HG03060 (cell line): ENCODE measurements around the gene JAZF1.

ENCODE experiments used
- ATAC-seq: cut with Tn5 transposase; IDR thresholded peaks from one replicate; pipeline ENCODE4 v1.9.1; 2021; ENCODE audit warnings: low read depth, moderate number of reproducible peaks; ENCODE audit not compliant: unreplicated experiment

Gene JAZF1

DNA sequence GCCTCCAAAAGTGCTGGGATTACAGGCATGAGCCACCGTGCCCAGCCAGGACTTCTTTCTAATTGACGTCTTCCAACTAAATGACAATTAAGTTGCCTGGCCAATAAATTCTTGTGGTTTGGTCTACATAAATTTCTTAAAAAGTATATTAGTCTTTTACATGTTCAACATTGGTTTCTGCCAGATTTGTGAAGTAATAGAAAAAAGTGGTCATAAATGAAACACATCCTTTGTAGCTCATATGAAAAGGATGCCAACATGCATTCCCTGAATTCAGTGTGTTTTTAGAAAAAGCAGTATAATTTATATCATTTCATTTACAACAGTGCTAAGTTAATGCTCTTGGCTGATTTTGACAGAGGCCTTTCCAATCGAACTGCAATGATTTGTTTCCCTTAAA, 225.6 kb downstream of the JAZF1 start:
- ATAC-seq, result no peak

- ATAC-seq, result no peak
Measured at GRCh38 chr7:27953777-27954176, 226.8 kb downstream of the JAZF1 start.

DNA sequence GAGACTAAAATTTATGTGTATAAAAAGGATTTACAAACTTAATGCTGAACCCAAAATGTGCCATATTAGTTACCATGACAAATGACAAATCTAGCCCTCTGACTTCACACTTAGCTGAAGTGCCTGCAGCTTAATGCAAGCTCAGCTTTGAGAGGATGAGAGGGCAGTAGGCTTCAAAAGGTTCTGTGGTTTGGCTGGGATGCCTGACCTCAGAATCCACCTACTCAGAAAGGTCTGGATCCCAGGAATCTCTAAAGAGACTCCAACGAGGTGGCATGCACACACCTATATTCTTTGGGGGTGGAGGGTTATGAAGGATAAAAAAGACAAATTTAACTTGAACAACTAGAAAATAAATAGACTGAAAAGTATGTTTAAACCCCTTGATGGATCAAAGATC, 227.2 kb downstream of the JAZF1 start:
- ATAC-seq, result no peak

- no peak for ATAC-seq
Measured at GRCh38 chr7:27952456-27953285, 227.9 kb downstream of the JAZF1 start.

- no peak for ATAC-seq
Measured at GRCh38 chr7:27950123-27950522, 230.5 kb downstream of the JAZF1 start.

DNA sequence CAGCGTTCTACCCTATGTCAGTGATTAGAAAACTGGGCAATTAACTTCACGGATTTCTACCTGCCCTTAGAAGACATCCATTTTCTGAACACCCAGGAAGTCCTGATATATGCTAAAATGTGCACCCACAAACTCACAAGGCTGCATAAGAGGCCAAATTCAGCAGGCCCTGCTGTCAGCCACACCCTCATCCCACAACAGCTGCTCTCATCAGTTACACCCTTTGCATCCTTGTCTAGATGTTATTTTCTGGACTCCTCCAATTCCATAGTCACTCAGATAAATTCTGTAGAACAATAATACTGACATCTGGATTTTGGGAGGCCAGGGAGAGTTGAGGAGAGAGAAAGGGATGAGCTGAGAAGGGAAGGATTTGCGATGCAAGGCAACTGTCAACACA, 231.7 kb downstream of the JAZF1 start:
- ATAC-seq, result no peak

GRCh38 chr7:27947586-27948278, 232.9 kb downstream of the JAZF1 start:
- ATAC-seq, result no peak

DNA sequence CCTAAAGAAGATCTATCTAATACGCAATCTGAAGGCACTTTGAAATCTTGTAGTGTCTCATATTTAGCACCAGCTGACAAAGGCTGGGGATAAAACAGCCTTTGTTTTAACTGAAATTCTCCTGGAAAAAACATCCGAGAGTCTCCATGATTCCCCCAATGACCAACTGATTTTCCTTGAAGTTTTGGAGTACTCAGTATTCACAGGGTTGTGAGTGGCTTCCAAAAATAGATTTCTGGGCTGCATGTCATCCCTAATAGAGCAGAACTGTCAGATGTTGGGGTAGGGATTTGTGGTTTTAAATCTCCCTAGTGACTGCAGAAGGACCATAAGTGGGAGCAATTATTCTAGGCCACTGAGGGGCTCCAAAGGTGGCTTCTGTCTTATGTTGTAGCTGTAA, 234.2 kb downstream of the JAZF1 start:
- ATAC-seq, result no peak

GRCh38 chr7:27945058-27945795, 235.4 kb downstream of the JAZF1 start:
- no peak for ATAC-seq

DNA sequence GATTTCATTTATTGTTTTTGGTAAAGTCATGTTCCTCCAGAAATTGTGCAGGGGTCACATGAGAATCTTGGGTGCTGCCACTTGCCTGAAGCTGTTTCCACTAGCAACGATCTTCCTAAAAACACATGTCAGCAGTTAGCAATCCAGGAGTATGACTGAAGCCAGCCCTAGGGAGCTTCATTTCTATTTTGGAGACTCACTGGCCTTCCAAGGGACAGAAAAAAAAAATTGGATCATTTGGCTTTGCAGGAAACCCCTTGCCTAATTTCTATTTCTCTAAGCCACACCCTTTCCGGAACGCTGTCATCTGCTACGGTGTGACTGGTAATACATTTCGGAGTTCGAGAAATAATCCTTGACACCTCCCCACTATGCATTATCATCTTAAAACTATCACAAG, 236.0 kb downstream of the JAZF1 start:
- no peak for ATAC-seq

GRCh38 chr7:27943241-27943640, 237.4 kb downstream of the JAZF1 start:
- no peak for ATAC-seq

DNA sequence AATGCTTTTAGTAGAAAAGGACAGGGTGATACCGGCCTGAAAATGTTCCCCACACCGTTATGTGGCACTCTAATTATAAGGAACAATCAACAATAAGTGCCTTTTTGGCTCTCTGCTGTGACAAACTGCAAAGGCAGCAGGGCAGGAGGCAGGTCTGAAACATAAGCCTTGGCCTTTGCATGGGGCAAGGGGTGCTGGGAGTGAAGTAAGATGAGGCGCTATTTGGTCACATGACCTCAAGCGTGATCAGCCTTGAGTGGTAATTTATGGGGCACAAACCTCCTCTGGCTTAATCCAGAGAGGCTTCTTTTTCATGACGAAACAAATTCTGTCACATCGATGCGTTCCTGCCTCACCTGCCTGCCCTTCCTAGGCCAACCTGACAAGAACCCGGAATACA, 237.9 kb downstream of the JAZF1 start:
- ATAC-seq, result no peak

DNA sequence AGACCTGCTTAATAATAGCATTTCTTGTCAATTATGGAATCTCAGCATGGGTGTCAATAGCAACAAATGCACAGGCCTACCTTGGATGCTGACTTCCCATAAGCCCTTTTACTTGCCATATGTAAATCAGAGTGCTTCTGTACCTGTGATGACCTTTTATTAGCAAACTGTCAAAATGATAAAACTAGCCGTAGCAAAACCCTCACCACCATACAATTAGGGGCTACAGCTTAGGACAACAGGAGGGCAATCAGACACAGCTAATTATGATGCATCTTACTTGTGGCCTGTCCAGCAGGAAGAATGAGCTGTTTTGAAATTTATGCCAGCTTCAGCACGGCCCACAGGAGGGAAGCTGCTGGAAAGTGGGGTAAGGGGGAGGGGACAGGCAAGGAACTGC, 239.1 kb downstream of the JAZF1 start:
- ATAC-seq, result no peak

DNA sequence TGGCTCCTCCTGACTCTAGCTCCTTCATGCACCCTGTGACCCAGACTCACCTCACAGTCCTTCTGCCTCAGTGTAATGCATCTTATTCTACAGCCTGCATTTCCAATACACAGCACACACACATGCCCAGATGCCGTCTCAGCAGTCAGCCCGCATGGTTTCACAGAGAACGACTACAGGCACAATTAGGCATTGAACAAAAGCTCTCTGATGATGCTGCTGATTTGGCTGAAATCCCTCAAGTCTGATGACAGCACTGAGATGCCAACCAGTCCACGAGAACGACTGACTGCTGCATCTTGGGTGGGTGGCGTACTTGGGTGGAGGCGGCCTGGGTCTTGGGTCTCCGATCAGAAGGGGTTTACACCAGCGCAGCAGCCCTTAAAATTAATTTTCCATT, 240.3 kb downstream of the JAZF1 start:
- no peak for ATAC-seq

DNA sequence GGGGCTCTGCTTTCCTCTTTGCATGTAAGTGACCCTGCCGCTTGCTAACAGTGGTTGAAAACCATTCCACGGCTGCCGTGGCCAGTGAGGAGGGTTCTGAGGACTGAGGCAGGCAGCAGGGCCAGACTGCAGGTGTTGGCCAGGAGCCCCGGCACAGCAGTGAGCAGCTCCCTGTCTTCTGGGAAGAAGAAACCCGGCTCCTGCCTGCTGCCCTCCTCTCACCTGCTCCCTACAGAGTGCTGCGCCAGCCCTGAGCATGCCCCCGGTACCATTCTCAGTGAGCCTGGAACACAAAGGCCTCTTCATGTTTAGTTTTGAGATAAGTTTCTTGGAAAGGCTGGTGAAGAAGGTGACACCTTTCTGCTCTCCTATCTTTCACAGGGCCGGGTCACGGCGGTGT, 240.7 kb downstream of the JAZF1 start:
- no peak for ATAC-seq

DNA sequence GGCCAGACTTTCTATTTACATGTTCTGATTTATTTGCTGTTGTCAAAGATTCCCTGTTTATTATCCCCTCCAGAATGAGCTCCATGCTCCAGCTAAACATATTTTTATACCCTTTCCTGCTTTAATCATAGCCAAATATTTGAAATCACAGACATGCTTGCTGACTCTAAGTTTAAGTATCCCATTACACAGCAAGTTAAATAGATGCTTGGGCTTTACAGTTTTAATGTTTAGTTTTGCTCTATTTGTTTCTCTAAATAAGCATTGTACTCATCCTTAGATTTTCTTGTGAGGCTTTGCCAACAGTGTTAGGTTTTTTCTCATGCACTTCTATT, 243.9 kb downstream of the JAZF1 start:
- ATAC-seq, result no peak

GRCh38 chr7:27936047-27936767, 244.4 kb downstream of the JAZF1 start:
- no peak for ATAC-seq

DNA sequence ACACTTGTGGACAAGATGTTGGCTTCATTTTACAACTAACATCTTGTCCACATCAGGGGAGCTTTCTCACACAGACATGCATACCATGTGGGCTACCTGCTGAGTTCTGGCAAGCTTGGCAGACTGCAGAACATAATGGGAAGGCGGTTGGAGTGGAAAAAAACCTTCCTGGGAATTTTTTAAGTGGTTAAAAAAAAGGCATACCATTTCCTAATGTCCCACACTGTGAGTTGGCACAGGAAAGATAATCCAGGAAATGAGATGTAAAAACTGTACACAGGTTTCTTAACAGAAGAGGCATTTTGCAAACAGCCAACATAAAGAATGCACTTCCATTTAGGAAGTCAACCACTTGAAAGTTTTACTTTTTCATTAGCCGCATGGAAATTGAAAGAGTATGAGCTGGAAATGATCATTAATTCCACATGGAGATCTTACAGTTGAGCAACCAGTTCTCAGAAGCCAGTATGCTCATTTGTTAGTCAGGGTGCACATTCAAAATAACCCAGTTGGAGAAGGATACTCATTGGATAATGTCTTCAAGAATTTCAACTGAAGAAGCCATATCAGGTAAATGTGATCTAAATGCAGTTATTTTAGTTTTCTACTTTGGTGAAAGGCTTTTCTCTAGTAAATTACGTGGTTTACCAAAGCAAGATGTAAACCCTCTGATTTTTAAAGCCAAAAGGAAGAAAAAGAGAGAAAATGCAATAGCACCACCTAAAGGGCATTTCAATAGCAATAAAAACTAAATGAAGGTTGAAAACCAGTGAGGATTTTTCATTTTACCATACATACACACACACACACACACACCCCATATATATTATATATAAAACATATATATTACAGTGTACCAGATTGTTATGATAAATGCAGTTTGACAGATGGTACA, 246.7 kb downstream of the JAZF1 start:
- no peak for ATAC-seq

- ATAC-seq, result no peak
Measured at GRCh38 chr7:27930910-27931476, 249.6 kb downstream of the JAZF1 start.

DNA sequence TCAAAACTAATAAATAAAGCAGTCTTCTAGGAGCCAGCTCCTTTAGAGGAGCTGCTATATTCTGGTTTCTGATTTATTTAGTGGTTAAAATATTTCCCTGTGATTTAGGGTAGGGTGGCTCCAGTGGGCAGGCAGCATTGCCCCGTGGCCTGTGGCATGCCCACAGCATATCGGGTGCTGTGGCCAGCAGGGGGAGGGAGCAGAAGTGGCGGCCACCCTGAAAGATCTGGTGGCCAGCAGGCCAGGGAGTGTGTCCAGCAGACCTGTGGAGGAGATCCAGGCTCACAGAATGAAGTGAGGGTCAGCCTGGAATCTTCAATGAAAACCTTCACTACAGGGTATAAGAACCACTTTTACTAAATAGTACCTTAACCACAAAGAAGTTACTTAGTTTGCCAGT, 251.5 kb downstream of the JAZF1 start:
- no peak for ATAC-seq
